HCT116 (cell line): ENCODE results near the gene FMC1. TPM values are rescaled to one million over a fixed set of nuclear protein-coding genes. Genes with fewer than 3 reads are reported as not detected.

Source experiments
- ATAC-seq: fragments of 200-7000 bp; cut with Tn5 transposase; 2 replicates; pipeline ENCODE4 v1.9.1; 2020; ENCODE audit warnings: mild to moderate bottlenecking, moderate library complexity
- BruUV-seq: library from RNA; stranded (reverse); fragments of 400-500 nt; replicated peaks from 2 replicates; lab custom pipeline; 2021; lab: Mats Ljungman, UMichigan
- CTCF ChIA-PET: fragments of 300-600 bp; sonication (Branson Sonifier 250); formaldehyde crosslinking; loops from one replicate; lab custom pipeline; 2021; ENCODE audit warnings: antibody characterized with exemption; lab: Charles Lee
- POLR2A ChIA-PET: fragments of 300-600, 350-600 bp; sonication (Branson Sonifier 250); formaldehyde crosslinking; loops from one replicate; lab custom pipeline; 2021; ENCODE audit warnings: antibody characterized with exemption; lab: Charles Lee
- RAD21 ChIA-PET, 2 experiments: fragments of 300-600 bp; sonication (Branson Sonifier 250); formaldehyde crosslinking; loops; one replicate each; lab custom pipeline; 2023; ENCODE audit warnings: low total read pairs in 2 of 2; ENCODE audit not compliant: uncharacterized antibody in 2 of 2, unreplicated experiment in 2 of 2, low non-redundant PET in 1 of 2; lab: Charles Lee
- DNase-seq: peaks from one replicate; pipeline ENCODE4 v3.0.0-alpha.2; 2010; ENCODE audit warnings: low read depth, low spot score
- H2AFZ ChIP-seq: fragments of 200-600 bp; shearing (Covaris generic), sonication (generic); 2 replicates; pipeline ENCODE4 v1.6.1; 2017; ENCODE audit warnings: low read depth, mixed run types, mixed read lengths, antibody characterized with exemption, low read length; ENCODE audit not compliant: poor library complexity, severe bottlenecking
- H3K27ac ChIP-seq: 2 replicates; pipeline ENCODE4 v1.5.1; 2012; ENCODE audit warnings: low read depth, low read length
- H3K27me3 ChIP-seq: fragments of 200-600 bp; sonication (generic); 2 replicates; pipeline ENCODE4 v1.6.1; 2016; ENCODE audit warnings: mixed run types, low read length, mixed read lengths; ENCODE audit not compliant: insufficient read depth
- H3K36me3 ChIP-seq, 2 experiments: fragments of 200-500 bp in 1 of 2; fragments of 200-600 bp in 1 of 2; sonication (Bioruptor generic) in 1 of 2; sonication (generic) in 1 of 2; 2 replicates each; pipeline versions ENCODE4 v1.5.1 to v1.6.1; 2014 to 2016; ENCODE audit warnings: low read length in 2 of 2, inconsistent platforms in 1 of 2, mixed read lengths in 1 of 2, mixed run types in 1 of 2; ENCODE audit not compliant: insufficient read depth in 2 of 2, control insufficient read depth in 1 of 2
- H3K4me1 ChIP-seq, 2 experiments: fragments of 200-600 bp in 1 of 2; sonication (generic) in 1 of 2; 2 replicates each; pipeline versions ENCODE4 v1.5.1 to v1.6.1; 2012 to 2017; ENCODE audit warnings: low read length in 2 of 2, inconsistent platforms in 1 of 2, mild to moderate bottlenecking in 1 of 2, mixed read lengths in 1 of 2, mixed run types in 1 of 2, moderate library complexity in 1 of 2; ENCODE audit not compliant: insufficient read depth in 2 of 2, control insufficient read depth in 1 of 2
- H3K4me2 ChIP-seq: fragments of 200-600 bp; sonication (generic); 2 replicates; pipeline ENCODE4 v1.6.1; 2017; ENCODE audit warnings: mixed run types, low read length, mixed read lengths
- H3K4me3 ChIP-seq, 2 experiments: fragments of 200-600 bp in 1 of 2; sonication (generic) in 1 of 2; replicated peaks in 1 of 2; 2 replicates each; pipeline ENCODE4 v1.5.1; 2011 to 2016; ENCODE audit warnings: low read length in 2 of 2, control low read depth in 1 of 2, low read depth in 1 of 2, mild to moderate bottlenecking in 1 of 2, mixed read lengths in 1 of 2, mixed run types in 1 of 2
- H3K79me2 ChIP-seq: fragments of 200-600 bp; sonication (generic); 2 replicates; pipeline ENCODE4 v1.6.1; 2017; ENCODE audit warnings: mild to moderate bottlenecking, mixed run types, low read length, moderate library complexity, mixed read lengths; ENCODE audit not compliant: insufficient read depth
- H3K9ac ChIP-seq: fragments of 200-600 bp; sonication (generic); 2 replicates; pipeline ENCODE4 v1.6.1; 2016; ENCODE audit warnings: low read length, mixed read lengths
- H3K9me2 ChIP-seq: fragments of 200-600 bp; sonication (generic), shearing (Covaris generic); 2 replicates; pipeline ENCODE4 v1.6.1; 2017; ENCODE audit warnings: mixed run types, mild to moderate bottlenecking, moderate library complexity; ENCODE audit not compliant: insufficient read depth
- H3K9me3 ChIP-seq, 2 experiments: fragments of 200-500 bp in 1 of 2; fragments of 200-600 bp in 1 of 2; sonication (Bioruptor generic) in 1 of 2; sonication (generic) in 1 of 2; 2 replicates each; pipeline ENCODE4 v1.6.1; 2014 to 2017; ENCODE audit warnings: low read length in 2 of 2, mixed read lengths in 2 of 2, inconsistent platforms in 1 of 2, low read depth in 1 of 2, mild to moderate bottlenecking in 1 of 2, mixed run types in 1 of 2, moderate library complexity in 1 of 2; ENCODE audit not compliant: control insufficient read depth in 1 of 2, insufficient read depth in 1 of 2
- H4K20me1 ChIP-seq: fragments of 200-600 bp; sonication (generic), shearing (Covaris generic); 2 replicates; pipeline ENCODE4 v1.6.1; 2017; ENCODE audit warnings: mixed run types, mild to moderate bottlenecking, moderate library complexity; ENCODE audit not compliant: insufficient read depth
- CBX3 ChIP-seq: IDR thresholded peaks from 2 replicates; pipeline ENCODE4 v1.6.1; 2012; ENCODE audit warnings: low read depth
- ELF1 ChIP-seq: IDR thresholded peaks from 2 replicates; pipeline ENCODE4 v1.6.1; 2012; ENCODE audit warnings: low read depth, borderline replicate concordance
- EZH2 ChIP-seq: fragments of 200-600 bp; sonication (generic); IDR thresholded peaks from 2 replicates; pipeline ENCODE4 v1.6.1; 2017; ENCODE audit warnings: antibody characterized with exemption, mixed run types
- EZH2phosphoT487 ChIP-seq: fragments of 200-600 bp; IDR thresholded peaks from 2 replicates; pipeline ENCODE4 v1.6.1; 2018; ENCODE audit warnings: antibody characterized with exemption, borderline replicate concordance
- FOSL1 ChIP-seq: IDR thresholded peaks from 2 replicates; pipeline ENCODE4 v1.6.1; 2012; ENCODE audit warnings: low read depth
- JUND ChIP-seq: IDR thresholded peaks from 2 replicates; pipeline ENCODE4 v1.6.1; 2012
- POLR2A ChIP-seq: IDR thresholded peaks from 2 replicates; pipeline ENCODE4 v1.7.0; 2011; ENCODE audit warnings: borderline replicate concordance; ENCODE audit not compliant: insufficient read depth, insufficient read length; ENCODE audit errors: extremely low read depth
- POLR2AphosphoS5 ChIP-seq: IDR thresholded peaks from 2 replicates; pipeline ENCODE4 v1.6.1; 2011; ENCODE audit warnings: mild to moderate bottlenecking, low read depth, low read length, moderate library complexity
- RAD21 ChIP-seq: IDR thresholded peaks from 2 replicates; pipeline ENCODE4 v1.6.1; 2012; ENCODE audit warnings: low read depth, mild to moderate bottlenecking
- SIN3A ChIP-seq: IDR thresholded peaks from 2 replicates; pipeline ENCODE4 v1.6.1; 2012; ENCODE audit warnings: low read depth
- SP1 ChIP-seq: IDR thresholded peaks from 2 replicates; pipeline ENCODE4 v1.6.1; 2012; ENCODE audit warnings: low read depth
- TCF7L2 ChIP-seq: IDR thresholded peaks from 2 replicates; pipeline ENCODE4 v1.7.0; 2011; ENCODE audit warnings: borderline replicate concordance, inconsistent platforms; ENCODE audit not compliant: insufficient read depth, insufficient read length; ENCODE audit errors: extremely low read depth
- ZNF274 ChIP-seq: fragments of 200-500 bp; sonication (Bioruptor generic); IDR thresholded peaks from 2 replicates; pipeline ENCODE4 v1.6.1; 2014; ENCODE audit warnings: mild to moderate bottlenecking, low read depth, low read length, inconsistent platforms
- intact Hi-C: fragments of 100-400 bp; cut with micrococcal nuclease; formaldehyde crosslinking; loops from 2 replicates; pipeline ENCODE4 v1.10.0; 2022
- total RNA-seq: library from RNA; stranded (reverse); gene quantifications from one replicate; pipeline ENCODE4 v1.2.1, GENCODE V29; 2021; ENCODE audit not compliant: unreplicated experiment
- TF ChIP-seq, protein P1 (sequence below): IDR thresholded peaks from 2 replicates; pipeline ENCODE4 v1.6.1; 2012
- TF ChIP-seq, protein P2 (sequence below): IDR thresholded peaks from 2 replicates; pipeline ENCODE4 v1.6.1; 2012; ENCODE audit warnings: low read depth
- TF ChIP-seq, protein P3 (sequence below): IDR thresholded peaks from 2 replicates; pipeline ENCODE4 v1.6.1; 2011; ENCODE audit warnings: mild to moderate bottlenecking, low read length, moderate library complexity; ENCODE audit not compliant: insufficient replicate concordance; ENCODE audit errors: extremely low read depth

The FMC1 gene
- total RNA-seq, 1 experiment from 2014 or later, result 19.4 TPM

DNA sequence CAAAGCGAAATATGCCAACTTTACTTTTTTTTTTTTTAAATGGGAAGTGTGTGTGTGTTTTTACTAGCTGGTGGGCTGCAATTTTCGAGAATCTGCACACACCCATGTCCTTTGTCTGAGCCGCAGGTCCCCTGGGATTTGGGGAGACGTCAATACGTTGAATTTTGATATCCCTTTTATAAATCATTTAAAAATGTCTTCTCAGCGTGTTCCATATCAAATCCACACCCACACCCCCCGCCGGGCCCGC lies 404 bp upstream of the FMC1 start:
- CTCF ChIA-PET, result interaction anchor here (0.7 to 1.4 kb wide), 2 partner anchors 13 to 207 kb away, joined by 4 read pairs; a partner anchor contains a TSS

More for the DNA sequence above, 404 bp upstream of the FMC1 start:
- H3K4me3 ChIP-seq, result peak overlapping the region; percentile 78 to 90
- peaks cover 3 to 26% of the 10 kb centered on the region in 2 experiments; a peak in 3 of 4 replicates for H3K4me1 ChIP-seq
- BruUV-seq, result no TSS peak
- peak overlapping the region; percentile 95 for H3K27ac ChIP-seq
- no peak for ATAC-seq
- ChIA-PET POLR2A (no interaction called here), RAD21 (no interaction called here)
- H2AFZ ChIP-seq, result peak overlapping the region; percentile 56
- intact Hi-C loops, result loop anchor here (1.0 to 10.0 kb wide), 2 partner anchors 19 to 236 kb away; partner anchors contain the start of genes LUC7L2 and ZC3HAV1
- H3K79me2 ChIP-seq, result peaks cover 24% of the 10 kb centered on the region
- peak overlapping the region; percentile 94 for H3K9ac ChIP-seq
- no peaks in the 10 kb centered on the region for H4K20me1 ChIP-seq
- H3K4me2 ChIP-seq, result peak overlapping the region; percentile 94
- peaks cover 0 to 5% of the 10 kb centered on the region in 2 experiments; a peak in 1 of 4 replicates for H3K9me3 ChIP-seq
- H3K36me3 ChIP-seq, result no peaks in the 10 kb centered on the region
- DNase-seq, result no peak
- TF ChIP-seq, protein P1, sequence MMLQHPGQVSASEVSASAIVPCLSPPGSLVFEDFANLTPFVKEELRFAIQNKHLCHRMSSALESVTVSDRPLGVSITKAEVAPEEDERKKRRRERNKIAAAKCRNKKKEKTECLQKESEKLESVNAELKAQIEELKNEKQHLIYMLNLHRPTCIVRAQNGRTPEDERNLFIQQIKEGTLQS, result no peak
- TF ChIP-seq EZH2 (no peak), POLR2A (no peak), SP1 (no peak), POLR2AphosphoS5 (no peak), RAD21 (no peak), CBX3 (no peak), SIN3A (no peak), EZH2phosphoT487 (no peak), FOSL1 (no peak), ELF1 (no peak), TCF7L2 (no peak), ZNF274 (no peak), JUND (no peak)
- TF ChIP-seq, protein P2, sequence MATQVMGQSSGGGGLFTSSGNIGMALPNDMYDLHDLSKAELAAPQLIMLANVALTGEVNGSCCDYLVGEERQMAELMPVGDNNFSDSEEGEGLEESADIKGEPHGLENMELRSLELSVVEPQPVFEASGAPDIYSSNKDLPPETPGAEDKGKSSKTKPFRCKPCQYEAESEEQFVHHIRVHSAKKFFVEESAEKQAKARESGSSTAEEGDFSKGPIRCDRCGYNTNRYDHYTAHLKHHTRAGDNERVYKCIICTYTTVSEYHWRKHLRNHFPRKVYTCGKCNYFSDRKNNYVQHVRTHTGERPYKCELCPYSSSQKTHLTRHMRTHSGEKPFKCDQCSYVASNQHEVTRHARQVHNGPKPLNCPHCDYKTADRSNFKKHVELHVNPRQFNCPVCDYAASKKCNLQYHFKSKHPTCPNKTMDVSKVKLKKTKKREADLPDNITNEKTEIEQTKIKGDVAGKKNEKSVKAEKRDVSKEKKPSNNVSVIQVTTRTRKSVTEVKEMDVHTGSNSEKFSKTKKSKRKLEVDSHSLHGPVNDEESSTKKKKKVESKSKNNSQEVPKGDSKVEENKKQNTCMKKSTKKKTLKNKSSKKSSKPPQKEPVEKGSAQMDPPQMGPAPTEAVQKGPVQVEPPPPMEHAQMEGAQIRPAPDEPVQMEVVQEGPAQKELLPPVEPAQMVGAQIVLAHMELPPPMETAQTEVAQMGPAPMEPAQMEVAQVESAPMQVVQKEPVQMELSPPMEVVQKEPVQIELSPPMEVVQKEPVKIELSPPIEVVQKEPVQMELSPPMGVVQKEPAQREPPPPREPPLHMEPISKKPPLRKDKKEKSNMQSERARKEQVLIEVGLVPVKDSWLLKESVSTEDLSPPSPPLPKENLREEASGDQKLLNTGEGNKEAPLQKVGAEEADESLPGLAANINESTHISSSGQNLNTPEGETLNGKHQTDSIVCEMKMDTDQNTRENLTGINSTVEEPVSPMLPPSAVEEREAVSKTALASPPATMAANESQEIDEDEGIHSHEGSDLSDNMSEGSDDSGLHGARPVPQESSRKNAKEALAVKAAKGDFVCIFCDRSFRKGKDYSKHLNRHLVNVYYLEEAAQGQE, result no peak
- TF ChIP-seq, protein P3, sequence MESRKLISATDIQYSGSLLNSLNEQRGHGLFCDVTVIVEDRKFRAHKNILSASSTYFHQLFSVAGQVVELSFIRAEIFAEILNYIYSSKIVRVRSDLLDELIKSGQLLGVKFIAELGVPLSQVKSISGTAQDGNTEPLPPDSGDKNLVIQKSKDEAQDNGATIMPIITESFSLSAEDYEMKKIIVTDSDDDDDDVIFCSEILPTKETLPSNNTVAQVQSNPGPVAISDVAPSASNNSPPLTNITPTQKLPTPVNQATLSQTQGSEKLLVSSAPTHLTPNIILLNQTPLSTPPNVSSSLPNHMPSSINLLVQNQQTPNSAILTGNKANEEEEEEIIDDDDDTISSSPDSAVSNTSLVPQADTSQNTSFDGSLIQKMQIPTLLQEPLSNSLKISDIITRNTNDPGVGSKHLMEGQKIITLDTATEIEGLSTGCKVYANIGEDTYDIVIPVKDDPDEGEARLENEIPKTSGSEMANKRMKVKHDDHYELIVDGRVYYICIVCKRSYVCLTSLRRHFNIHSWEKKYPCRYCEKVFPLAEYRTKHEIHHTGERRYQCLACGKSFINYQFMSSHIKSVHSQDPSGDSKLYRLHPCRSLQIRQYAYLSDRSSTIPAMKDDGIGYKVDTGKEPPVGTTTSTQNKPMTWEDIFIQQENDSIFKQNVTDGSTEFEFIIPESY, result no peak
- H3K9me2 ChIP-seq, result no peaks in the 10 kb centered on the region
- no peaks in the 10 kb centered on the region for H3K27me3 ChIP-seq
